ENCODE measurements around the gene GIT2.

Gene GIT2

GRCh38 chr12:109961201-109961600, 35.0 kb downstream of the GIT2 start:
- no peaks in the 10 kb centered on the region for H3K79me2 ChIP-seq (ENCODE audit: insufficient read depth, low read depth)
- H3K27me3 ChIP-seq (ENCODE audit: insufficient read depth, low read depth): no peaks in the 10 kb centered on the region
- TF ChIP-seq CTCF (conservative IDR thresholded peaks at IDR 0.05; ENCODE audit: low read depth, low read length): no peak
- no peaks in the 10 kb centered on the region for H4K20me1 ChIP-seq (ENCODE audit: insufficient read depth)
- H3K9ac ChIP-seq: no peak overlapping the region
- no peak overlapping the region for H3K4me2 ChIP-seq
- H3K4me3 ChIP-seq (IDR thresholded peaks at IDR 0.05; ENCODE audit: insufficient read depth, low read depth, low read length): no peak overlapping the region
- H2AFZ ChIP-seq (ENCODE audit: low read depth): no peak overlapping the region
- no peaks in the 10 kb centered on the region for H3K36me3 ChIP-seq (ENCODE audit: insufficient read depth)
- H3K27ac ChIP-seq: no peak overlapping the region
- H3K4me1 ChIP-seq (ENCODE audit: low read depth, poor library complexity, severe bottlenecking): no peaks in the 10 kb centered on the region

DNA sequence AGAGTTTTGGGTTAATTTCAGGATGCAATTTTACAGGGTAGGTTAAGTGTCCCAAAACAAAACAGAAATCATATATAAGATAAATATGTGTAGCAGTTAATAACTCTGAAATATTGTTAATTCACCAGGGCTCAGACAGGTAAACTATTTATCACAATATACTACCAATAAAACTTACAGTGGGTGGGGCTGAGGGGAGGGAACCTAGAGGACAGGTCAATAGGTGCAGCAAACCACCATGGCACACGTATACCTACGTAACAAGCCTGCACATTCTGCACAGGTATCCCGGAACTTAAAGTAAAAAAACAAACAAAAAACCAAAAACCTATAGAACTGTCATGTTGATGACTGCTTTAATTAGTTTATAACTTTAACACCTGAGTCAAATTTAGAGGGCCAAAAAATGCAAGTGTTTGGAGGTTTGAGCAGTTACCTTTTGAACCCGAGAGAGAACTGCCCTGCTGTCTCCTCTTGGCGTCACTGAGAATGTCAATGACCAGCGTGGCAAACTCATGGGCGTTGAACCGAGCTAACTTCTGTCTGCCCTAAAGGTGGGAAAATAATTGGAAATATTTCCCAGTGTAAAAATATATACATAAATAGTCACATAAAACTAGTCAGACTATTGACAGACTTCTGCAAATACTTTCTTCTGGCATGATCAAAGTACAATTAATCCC, 36.6 kb downstream of the GIT2 start:
- H3K4me1 ChIP-seq (ENCODE audit: low read depth, poor library complexity, severe bottlenecking): no peaks in the 10 kb centered on the region
- no peak overlapping the region for H3K27ac ChIP-seq
- no peak overlapping the region for H3K9ac ChIP-seq
- H3K27me3 ChIP-seq (ENCODE audit: insufficient read depth, low read depth): no peaks in the 10 kb centered on the region
- H4K20me1 ChIP-seq (ENCODE audit: insufficient read depth): no peaks in the 10 kb centered on the region
- H2AFZ ChIP-seq (ENCODE audit: low read depth): no peak overlapping the region
- H3K4me2 ChIP-seq: no peak overlapping the region
- H3K4me3 ChIP-seq (IDR thresholded peaks at IDR 0.05; ENCODE audit: insufficient read depth, low read depth, low read length): no peak overlapping the region
- H3K79me2 ChIP-seq (ENCODE audit: insufficient read depth, low read depth): no peaks in the 10 kb centered on the region
- no peaks in the 10 kb centered on the region for H3K36me3 ChIP-seq (ENCODE audit: insufficient read depth)
- no peak for TF ChIP-seq CTCF (conservative IDR thresholded peaks at IDR 0.05; ENCODE audit: low read depth, low read length)

DNA sequence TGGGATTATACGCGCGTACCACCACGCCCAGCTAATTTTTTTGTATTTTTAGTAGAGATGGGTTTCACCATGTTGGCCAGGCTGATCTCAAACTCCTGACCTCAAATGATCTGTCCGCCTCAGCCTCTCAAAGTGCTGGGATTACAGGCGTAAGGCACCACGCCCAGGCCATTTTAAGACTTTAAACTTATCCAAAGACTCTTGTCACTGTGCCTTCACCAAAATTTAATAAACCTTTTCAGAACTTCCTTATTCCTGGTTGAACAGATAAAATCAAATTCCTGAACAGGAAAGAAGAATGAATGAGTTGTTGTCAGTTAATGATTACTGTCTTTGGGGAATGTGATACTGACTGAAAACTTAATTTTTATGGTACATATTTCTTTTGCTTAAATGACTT, 37.8 kb downstream of the GIT2 start:
- no peaks in the 10 kb centered on the region for H3K79me2 ChIP-seq (ENCODE audit: insufficient read depth, low read depth)
- no peak overlapping the region for H3K27ac ChIP-seq
- H4K20me1 ChIP-seq (ENCODE audit: insufficient read depth): no peaks in the 10 kb centered on the region
- H3K4me2 ChIP-seq: no peak overlapping the region
- H2AFZ ChIP-seq (ENCODE audit: low read depth): no peak overlapping the region
- H3K27me3 ChIP-seq (ENCODE audit: insufficient read depth, low read depth): no peaks in the 10 kb centered on the region
- no peak overlapping the region for H3K9ac ChIP-seq
- no peak overlapping the region for H3K4me3 ChIP-seq (IDR thresholded peaks at IDR 0.05; ENCODE audit: insufficient read depth, low read depth, low read length)
- no peaks in the 10 kb centered on the region for H3K4me1 ChIP-seq (ENCODE audit: low read depth, poor library complexity, severe bottlenecking)
- no peak for TF ChIP-seq CTCF (conservative IDR thresholded peaks at IDR 0.05; ENCODE audit: low read depth, low read length)
- H3K36me3 ChIP-seq (ENCODE audit: insufficient read depth): no peaks in the 10 kb centered on the region

- no peaks in the 10 kb centered on the region for H4K20me1 ChIP-seq (ENCODE audit: insufficient read depth)
- no peaks in the 10 kb centered on the region for H3K4me1 ChIP-seq (ENCODE audit: low read depth, poor library complexity, severe bottlenecking)
- H3K27ac ChIP-seq: no peak overlapping the region
- H3K79me2 ChIP-seq (ENCODE audit: insufficient read depth, low read depth): no peaks in the 10 kb centered on the region
- no peaks in the 10 kb centered on the region for H3K27me3 ChIP-seq (ENCODE audit: insufficient read depth, low read depth)
- no peaks in the 10 kb centered on the region for H3K36me3 ChIP-seq (ENCODE audit: insufficient read depth)
- TF ChIP-seq CTCF (conservative IDR thresholded peaks at IDR 0.05; ENCODE audit: low read depth, low read length): no peak
- no peak overlapping the region for H3K9ac ChIP-seq
- no peak overlapping the region for H3K4me2 ChIP-seq
- H2AFZ ChIP-seq (ENCODE audit: low read depth): no peak overlapping the region
- no peak overlapping the region for H3K4me3 ChIP-seq (IDR thresholded peaks at IDR 0.05; ENCODE audit: insufficient read depth, low read depth, low read length)
Observed at GRCh38 chr12:109953656-109954055, 42.5 kb downstream of the GIT2 start.
